ENCODE data around the gene WNT8A.
A peak's percentile ranks its signal among the peaks of the same experiment; 100 is the strongest.

WNT8A gene

DNA sequence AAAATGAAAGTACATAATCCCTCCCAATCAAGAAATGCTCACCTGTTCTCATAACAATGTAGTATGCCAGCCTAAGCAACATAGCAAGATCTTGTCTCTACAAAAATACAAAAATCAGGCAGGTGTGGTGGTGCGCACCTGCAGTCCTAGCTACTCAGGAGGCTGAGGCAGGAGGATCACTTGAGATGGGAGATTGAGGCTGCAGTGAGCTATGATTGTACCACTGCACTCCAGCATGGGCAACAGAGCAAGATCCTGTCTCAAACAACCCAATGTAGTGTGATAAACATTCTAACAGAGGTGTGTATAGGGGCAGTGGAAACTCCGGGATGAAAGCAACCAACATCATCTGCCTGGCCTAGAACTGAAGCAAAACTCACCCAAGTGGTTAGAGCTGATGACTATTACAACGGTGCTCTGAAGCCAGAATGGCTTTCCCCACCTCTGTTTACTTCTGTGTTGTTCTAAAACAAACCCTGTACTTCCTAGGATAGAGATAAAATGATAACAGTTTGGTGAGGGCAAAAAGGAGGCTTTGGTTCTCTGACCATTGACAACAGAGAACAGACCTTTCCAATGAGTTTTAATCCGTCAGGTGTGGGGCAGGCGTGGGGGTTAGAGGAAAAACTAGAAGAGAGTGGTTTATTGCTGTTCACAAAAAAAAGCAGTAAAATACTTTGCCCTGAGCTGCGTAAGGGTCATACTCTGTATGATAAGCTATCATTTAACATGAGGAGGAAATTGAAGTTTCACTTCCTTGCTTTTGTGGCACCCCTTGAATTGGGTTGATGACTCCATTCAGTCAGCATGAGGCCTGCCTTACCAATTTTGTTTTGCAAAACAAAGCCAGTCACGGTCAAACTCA is 18.9 kb downstream of the WNT8A start:
- Mint-ChIP-seq H3K4me1 (peaks cover 16% of the 10 kb centered on the region), H3K4me3 (peak overlapping the region; percentile 24), H3K9me3 (no peaks in the 10 kb centered on the region), H3K27me3 (peaks cover 6% of the 10 kb centered on the region), H3K36me3 (peaks cover 2% of the 10 kb centered on the region), H3K27ac (peak overlapping the region; percentile 85)
- peak; percentile 100 for ATAC-seq (ENCODE audit: low read depth)
- DNase-seq (ENCODE audit: low spot score in 2 of 2): peak; percentile 25 to 35

DNA sequence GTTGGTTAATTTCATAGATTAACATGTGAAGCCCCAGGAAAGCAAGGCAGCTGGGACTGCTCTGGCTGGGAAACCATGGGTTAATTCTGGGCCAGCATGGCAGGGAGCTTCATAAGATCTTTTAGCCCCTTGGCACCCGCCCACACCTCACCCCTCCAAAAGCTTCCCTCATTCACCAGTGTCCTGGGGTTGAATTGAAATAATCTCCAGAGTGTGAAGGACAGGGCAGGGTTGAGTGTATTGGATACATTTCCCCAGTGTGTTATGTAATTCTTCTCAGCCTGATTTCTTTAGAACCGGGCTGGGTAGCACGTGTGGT is 19.4 kb downstream of the WNT8A start:
- H3K4me1 Mint-ChIP-seq: peaks cover 16% of the 10 kb centered on the region
- no peaks in the 10 kb centered on the region for H3K9me3 Mint-ChIP-seq
- ATAC-seq (ENCODE audit: low read depth) (no peak), DNase-seq (ENCODE audit: low spot score in 2 of 2) (no peak)
- peaks cover 6% of the 10 kb centered on the region for H3K27me3 Mint-ChIP-seq
- H3K36me3 Mint-ChIP-seq: peaks cover 2% of the 10 kb centered on the region
- H3K27ac Mint-ChIP-seq: peak overlapping the region; percentile 85
- no peak overlapping the region for H3K4me3 Mint-ChIP-seq

DNA sequence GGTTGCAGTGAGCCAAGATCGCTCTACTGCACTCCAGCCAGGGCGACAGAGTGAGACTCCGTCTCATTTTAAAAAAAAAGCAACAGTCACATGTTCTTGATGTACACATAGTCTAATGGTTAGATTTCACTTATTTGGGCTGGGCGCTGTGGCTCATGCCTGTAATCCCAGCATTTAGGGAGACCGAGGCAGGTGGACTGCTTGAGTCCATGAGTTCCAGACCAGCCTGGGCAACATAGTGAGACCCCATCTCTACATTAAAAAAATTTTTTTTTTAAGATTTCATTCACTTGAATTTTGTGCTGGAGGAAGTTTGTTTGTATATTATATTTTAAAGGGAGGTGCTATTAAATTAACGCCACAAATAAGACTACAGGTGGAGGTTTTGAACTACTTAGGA is 21.9 kb downstream of the WNT8A start:
- DNase-seq (ENCODE audit: low spot score in 2 of 2): no peak
- Mint-ChIP-seq H3K27me3 (no peaks in the 10 kb centered on the region), H3K9me3 (no peaks in the 10 kb centered on the region), H3K27ac (no peak overlapping the region), H3K4me1 (peaks cover 16% of the 10 kb centered on the region), H3K36me3 (no peaks in the 10 kb centered on the region), H3K4me3 (no peak overlapping the region)
- no peak for ATAC-seq (ENCODE audit: low read depth)

DNA sequence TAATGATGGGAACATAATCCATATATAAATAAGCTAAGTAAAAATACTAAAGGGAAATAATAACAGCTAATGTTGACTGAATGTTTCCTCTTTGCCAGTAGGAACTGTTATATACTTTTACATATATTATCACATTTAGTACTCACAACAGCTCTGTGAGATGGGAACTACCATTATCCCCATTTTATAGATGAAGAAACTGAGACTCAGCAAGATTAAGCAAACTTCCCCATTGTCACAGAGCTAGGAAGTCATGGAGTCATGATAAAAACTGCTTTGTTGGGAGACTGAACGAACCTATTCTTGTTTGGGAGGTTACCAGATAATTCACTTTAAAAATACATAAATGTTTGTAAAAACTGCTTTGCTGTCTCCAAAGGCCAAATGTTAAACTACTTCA is 23.4 kb downstream of the WNT8A start:
- H3K27me3 Mint-ChIP-seq: peaks cover 2% of the 10 kb centered on the region
- no peak overlapping the region for H3K27ac Mint-ChIP-seq
- no peaks in the 10 kb centered on the region for H3K36me3 Mint-ChIP-seq
- no peaks in the 10 kb centered on the region for H3K9me3 Mint-ChIP-seq
- DNase-seq (ENCODE audit: low spot score in 2 of 2): no peak
- no peak overlapping the region for H3K4me3 Mint-ChIP-seq
- H3K4me1 Mint-ChIP-seq: peaks cover 9% of the 10 kb centered on the region
- ATAC-seq (ENCODE audit: low read depth): no peak

DNA sequence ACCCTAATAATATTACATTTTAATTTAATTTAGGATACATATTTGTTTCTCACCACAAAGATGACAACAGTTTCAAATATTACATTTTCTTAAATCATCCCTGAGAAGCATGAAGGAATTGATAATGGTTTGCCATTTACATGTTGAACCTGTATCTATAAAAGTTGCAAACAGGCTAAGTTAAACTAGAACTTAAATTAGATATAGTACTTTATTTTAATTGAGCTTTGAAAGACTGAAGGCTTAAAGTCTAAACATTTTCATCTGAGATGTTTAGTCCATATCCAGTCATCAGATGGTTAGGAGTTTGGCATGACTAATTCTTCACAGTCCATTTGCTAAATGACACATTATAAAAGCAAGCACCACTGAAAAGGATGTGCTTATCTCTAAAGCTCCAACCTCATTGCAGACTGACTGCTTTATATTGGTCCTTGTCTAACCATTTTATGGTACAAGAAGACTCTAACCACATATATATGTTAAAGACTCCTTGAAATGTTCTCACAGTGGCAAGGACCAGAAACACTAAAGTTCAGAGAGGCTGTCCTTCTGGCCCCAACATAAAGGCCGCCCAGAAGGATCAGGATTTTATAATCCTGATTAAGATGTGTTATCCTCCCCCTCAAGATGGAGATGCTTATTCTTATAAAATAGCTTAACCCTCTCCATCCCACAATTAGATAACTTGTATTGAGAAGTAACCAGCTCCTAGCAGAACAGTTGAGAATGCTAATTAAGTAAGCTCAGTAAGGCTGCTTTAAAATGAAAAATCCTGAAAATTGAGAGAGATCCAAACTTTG is 25.8 kb downstream of the WNT8A start:
- no peaks in the 10 kb centered on the region for H3K4me1 Mint-ChIP-seq

DNA sequence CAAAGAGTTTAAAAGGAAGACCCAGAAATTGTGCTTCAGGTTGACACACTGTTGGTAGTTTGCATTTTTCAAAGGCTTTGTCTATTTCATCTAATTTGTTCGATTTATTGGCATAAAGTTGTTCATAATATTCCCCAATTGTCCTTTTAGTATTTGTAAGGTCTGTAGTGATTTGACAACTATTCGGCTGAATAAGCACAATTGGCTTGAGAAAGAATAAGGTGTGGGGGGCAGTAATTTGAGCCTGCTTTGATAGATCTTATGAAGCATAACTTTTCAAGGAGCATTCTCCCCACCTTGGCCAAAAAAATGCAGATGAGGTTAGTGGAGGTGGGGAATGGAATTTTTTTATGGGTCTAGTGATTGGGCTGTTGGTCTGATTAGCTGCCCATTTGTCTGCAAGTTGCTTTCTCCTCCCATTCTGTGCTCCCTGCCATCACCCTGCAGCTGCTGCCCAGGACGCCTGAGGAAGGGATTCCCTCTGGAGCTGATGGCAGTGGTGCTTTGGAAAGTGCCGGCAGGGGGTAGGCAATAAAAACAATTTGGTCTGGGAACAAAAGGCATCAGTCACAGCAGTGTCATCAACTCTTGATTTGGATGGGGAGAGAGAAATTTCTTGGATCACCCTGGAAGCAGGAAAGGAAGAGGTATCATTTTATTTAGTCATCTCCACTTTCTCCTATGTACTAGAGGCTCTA is 26.6 kb downstream of the WNT8A start:
- no peak overlapping the region for H3K4me3 Mint-ChIP-seq
- H3K9me3 Mint-ChIP-seq: no peaks in the 10 kb centered on the region
- no peak overlapping the region for H3K27ac Mint-ChIP-seq
- DNase-seq (ENCODE audit: low spot score in 2 of 2): no peak
- H3K4me1 Mint-ChIP-seq: no peaks in the 10 kb centered on the region
- ATAC-seq (ENCODE audit: low read depth): no peak
- peaks cover 2% of the 10 kb centered on the region for H3K27me3 Mint-ChIP-seq
- no peaks in the 10 kb centered on the region for H3K36me3 Mint-ChIP-seq

More for the DNA sequence above, 25.8 kb downstream of the WNT8A start:
- Mint-ChIP-seq H3K4me3 (no peak overlapping the region), H3K36me3 (no peaks in the 10 kb centered on the region), H3K27ac (no peak overlapping the region), H3K9me3 (no peaks in the 10 kb centered on the region), H3K27me3 (peaks cover 2% of the 10 kb centered on the region)
- no peak for DNase-seq (ENCODE audit: low spot score in 2 of 2)
- ATAC-seq (ENCODE audit: low read depth): no peak

- DNase-seq (ENCODE audit: low spot score in 2 of 2): no peak
- no peak for ATAC-seq (ENCODE audit: low read depth)
- Mint-ChIP-seq H3K27ac (no peak overlapping the region), H3K4me3 (no peak overlapping the region), H3K36me3 (no peaks in the 10 kb centered on the region), H3K4me1 (no peaks in the 10 kb centered on the region), H3K9me3 (no peaks in the 10 kb centered on the region), H3K27me3 (peaks cover 2% of the 10 kb centered on the region)
Measured at GRCh38 chr5:138111181-138111580, 27.3 kb downstream of the WNT8A start.

DNA sequence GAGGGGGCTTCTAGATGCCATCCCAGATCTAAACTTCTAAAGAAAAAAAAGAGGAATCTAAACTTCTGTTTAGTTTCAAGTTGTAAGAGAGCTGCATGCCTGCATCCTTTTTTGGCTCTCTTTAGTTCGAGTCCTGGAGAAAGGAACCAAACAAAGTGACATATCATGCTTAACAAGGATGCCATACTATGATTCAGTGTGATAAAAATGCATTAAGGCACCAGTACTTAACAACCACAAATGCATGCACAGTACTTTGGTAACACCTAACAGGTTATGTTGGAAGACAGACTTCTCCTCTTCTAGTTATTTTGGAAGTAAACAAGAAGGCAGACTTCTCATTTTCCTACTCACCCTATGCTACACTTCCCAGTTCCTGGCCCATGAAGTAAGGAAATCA is 28.1 kb downstream of the WNT8A start:
- Mint-ChIP-seq H3K4me3 (no peak overlapping the region), H3K4me1 (no peaks in the 10 kb centered on the region), H3K27ac (no peak overlapping the region), H3K36me3 (no peaks in the 10 kb centered on the region), H3K27me3 (peaks cover 2% of the 10 kb centered on the region), H3K9me3 (no peaks in the 10 kb centered on the region)
- DNase-seq (ENCODE audit: low spot score in 2 of 2) (no peak), ATAC-seq (ENCODE audit: low read depth) (no peak)

DNA sequence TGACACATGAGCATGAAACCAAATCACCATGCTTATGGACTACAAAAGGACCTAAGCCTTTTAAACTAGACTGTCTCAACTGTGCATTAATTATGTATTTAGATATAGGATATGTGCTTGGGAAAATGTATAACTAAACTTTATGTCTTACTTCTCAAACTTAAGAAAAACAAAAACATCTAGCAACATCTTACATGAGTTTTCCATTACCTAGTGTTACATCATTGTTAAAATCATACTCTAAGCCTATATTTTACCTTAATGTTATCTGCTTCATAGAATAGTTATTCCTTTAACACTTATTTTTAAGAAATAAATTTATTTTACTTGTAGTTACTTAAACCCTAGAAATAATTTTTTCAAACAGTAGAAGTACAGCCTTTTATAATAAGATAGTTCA is 31.4 kb downstream of the WNT8A start:
- no peaks in the 10 kb centered on the region for H3K36me3 Mint-ChIP-seq
- H3K4me3 Mint-ChIP-seq: no peak overlapping the region
- H3K27ac Mint-ChIP-seq: no peak overlapping the region
- no peaks in the 10 kb centered on the region for H3K9me3 Mint-ChIP-seq
- DNase-seq (ENCODE audit: low spot score in 2 of 2): no peak
- H3K4me1 Mint-ChIP-seq: no peaks in the 10 kb centered on the region
- no peak for ATAC-seq (ENCODE audit: low read depth)
- peaks cover 2% of the 10 kb centered on the region for H3K27me3 Mint-ChIP-seq

DNA sequence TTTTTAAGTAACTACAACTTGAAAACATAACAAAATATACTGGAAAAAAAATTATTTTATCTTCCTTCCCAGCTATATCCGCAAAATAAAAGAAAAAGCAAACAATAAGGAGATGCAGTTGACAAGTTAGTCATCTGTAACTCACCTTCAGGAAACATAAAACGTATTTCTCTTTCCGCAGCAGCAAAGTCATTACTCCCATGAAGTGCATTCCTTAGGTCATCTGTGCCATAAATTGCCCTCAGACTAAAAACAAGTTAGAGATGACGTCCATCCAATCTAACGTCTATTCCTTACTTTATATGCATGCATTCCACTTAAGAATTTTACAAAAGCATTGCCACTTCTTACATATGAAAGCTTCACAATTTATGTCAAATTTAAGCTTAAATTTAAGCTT is 44.5 kb downstream of the WNT8A start:
- DNase-seq (ENCODE audit: low spot score in 2 of 2) (no peak), ATAC-seq (ENCODE audit: low read depth) (no peak)
- Mint-ChIP-seq H3K36me3 (no peaks in the 10 kb centered on the region), H3K4me1 (no peaks in the 10 kb centered on the region), H3K4me3 (no peak overlapping the region), H3K9me3 (no peaks in the 10 kb centered on the region), H3K27me3 (no peaks in the 10 kb centered on the region), H3K27ac (no peak overlapping the region)

- Mint-ChIP-seq H3K36me3 (no peaks in the 10 kb centered on the region), H3K27me3 (no peaks in the 10 kb centered on the region), H3K27ac (no peak overlapping the region), H3K9me3 (no peaks in the 10 kb centered on the region), H3K4me1 (no peaks in the 10 kb centered on the region), H3K4me3 (no peak overlapping the region)
- ATAC-seq (ENCODE audit: low read depth) (no peak), DNase-seq (ENCODE audit: low spot score in 2 of 2) (no peak)
Measured at GRCh38 chr5:138129347-138129746, 45.5 kb downstream of the WNT8A start.

- Mint-ChIP-seq H3K9me3 (no peaks in the 10 kb centered on the region), H3K27me3 (peaks cover 3% of the 10 kb centered on the region), H3K27ac (no peak overlapping the region), H3K36me3 (no peaks in the 10 kb centered on the region), H3K4me1 (no peaks in the 10 kb centered on the region), H3K4me3 (no peak overlapping the region)
- DNase-seq (ENCODE audit: low spot score in 2 of 2) (no peak), ATAC-seq (ENCODE audit: low read depth) (no peak)
Measured at GRCh38 chr5:138132543-138132942, 48.7 kb downstream of the WNT8A start.

DNA sequence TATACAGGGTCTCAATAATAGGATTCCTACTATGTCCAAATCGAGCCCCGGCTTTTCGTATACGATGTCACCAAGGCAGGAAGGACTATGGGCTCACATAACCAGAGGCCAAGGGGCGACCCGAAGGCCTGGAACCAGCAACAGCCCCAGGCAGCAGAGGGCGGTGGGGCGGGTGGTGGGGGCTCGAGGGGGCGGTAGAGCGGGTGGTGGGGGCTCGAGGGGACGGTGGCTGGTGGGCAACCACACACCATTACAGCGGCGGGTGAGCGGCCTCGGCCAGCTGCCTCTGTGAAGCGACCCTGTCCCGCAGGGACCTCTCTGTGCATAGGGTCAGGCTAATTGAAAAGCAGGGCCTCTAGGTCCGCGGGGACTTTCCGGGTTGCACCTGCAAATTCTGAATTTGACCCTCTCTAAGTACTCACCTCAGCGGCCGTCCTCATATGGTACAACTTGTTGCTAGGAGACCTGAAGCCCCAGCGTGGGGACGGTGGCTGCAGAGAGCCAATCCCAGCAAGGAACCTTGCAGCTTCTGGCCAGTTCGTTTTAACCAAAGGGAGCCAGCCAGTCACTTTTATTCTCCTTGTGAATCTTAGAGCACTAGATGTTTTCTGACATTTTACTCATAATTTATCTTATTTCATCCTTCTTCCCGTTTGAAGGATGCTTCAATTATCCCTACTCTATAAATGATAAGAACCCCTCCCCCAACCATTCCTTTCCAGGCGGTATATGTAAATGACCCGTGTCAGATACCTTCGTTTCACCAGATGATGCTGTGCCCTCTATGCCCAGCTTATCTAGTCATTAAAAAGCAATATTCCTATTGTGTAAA is 55.3 kb downstream of the WNT8A start, which contains the start of gene NME5:
TSS of gene NME5 (minus strand) at position 480 of the 832 bp plus-strand sequence. CDS start 648 bp downstream, outside the sequence.
- no peaks in the 10 kb centered on the region for H3K9me3 Mint-ChIP-seq
- ATAC-seq (ENCODE audit: low read depth) (no peak), DNase-seq (ENCODE audit: low spot score in 2 of 2) (no peak)
- H3K4me3 Mint-ChIP-seq: peak within 1 kb of the TSS; percentile 49
- H3K27ac Mint-ChIP-seq: no peak within 1 kb of the TSS
- peaks cover 3% of the 10 kb centered on the region for H3K27me3 Mint-ChIP-seq
- H3K36me3 Mint-ChIP-seq: no peaks in the 10 kb centered on the region
- peaks cover 2% of the 10 kb centered on the region for H3K4me1 Mint-ChIP-seq
